T follicular helper cell (primary cell): ENCODE data around the gene OR1F1.
"Not testable (repeated sequence)": the region's sequence is repeated elsewhere in the genome, so short reads cannot be mapped to it uniquely, and the experiment has no call there.

Source experiments
- DNase-seq: peaks from one replicate; pipeline ENCODE4 v3.0.0-alpha.2; 2020; ENCODE audit warnings: low read depth

The OR1F1 gene

DNA sequence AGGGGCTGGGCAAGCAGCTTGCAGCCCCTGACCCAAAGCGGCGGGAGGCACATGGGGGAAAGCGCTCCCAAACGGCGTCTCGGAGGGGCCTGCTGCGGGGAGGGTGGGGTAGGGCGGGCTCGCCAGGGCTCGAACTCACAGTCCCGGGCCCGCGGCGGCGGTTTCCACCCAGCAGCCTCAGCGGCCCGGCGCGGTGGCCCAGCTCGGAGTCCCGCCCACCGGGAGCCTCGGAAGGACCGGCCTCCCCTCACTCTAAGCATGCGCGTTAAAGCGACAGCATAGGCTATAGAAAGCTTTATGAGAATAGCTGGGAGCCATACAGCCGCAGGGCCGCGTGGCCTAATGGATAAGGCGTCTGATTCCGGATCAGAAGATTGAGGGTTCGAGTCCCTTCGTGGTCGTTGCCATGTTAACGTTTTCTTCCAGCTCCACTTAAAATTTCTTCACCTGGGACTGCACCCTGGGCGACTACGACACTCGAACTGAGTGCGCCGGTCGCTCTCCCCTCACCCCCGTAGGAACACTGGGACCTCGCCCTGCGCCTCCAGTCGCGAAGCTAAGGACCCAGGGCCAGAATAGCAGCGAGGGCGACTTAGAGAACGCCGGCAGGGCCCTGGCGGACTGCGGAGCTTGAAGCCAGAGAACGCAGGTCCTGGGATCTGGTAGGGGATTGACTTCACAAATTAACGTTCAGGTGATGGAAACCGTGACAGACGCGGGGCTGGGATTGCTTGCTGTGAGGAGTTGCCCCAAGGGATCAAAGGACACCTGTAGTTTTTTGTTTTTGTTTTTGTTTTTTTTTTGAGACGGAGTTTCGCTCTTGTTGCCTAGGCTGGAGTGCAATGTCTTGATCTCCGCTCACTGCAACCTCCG is 37.4 kb upstream of the OR1F1 start:
- peak; percentile 95 for DNase-seq

DNA sequence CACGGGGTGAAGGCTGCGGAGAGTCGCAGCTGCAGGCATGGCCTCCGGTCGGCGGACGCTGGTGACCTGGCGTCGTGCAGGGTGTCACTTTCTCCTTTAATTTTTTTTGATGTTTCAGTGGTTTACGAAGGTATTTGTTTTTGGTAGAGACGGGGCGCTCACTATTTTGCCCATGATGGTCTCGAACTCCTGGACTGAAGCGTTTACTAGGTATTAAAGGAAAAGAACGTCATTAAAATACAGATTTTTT is 36.1 kb upstream of the OR1F1 start:
- DNase-seq: no peak

DNA sequence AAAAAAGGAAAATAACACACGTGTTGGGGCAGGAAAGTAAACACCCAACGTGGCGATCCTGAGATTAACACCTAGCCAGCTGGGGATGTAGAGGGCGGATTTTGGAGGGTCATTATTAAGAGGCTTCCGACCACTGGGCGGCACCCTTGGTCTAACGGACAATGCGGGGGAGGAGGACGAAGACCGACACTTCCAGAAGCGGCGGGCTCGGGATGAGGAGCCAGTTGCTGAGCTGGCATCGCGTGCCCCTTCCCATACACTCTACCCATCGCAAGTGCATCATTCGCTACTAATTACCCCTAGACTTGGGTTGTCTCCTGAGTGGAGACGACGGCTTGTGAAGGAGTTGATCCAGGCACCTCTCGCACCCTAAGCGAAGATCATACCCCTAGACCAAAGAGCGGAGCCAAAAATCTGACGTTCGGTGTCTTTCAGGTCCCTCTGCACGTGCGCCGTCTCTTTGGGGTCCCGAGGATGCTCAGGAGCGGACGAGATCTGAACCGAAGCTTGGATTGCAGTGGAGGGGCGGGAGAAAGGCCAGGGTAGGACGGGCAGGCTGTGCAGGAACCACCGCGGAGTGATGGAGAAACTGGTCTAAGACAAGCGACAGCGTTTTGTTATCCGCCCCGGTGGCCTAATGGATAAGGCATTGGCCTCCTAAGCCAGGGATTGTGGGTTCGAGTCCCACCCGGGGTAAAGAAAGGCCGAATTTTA is 35.6 kb upstream of the OR1F1 start:
- peak; percentile 54 for DNase-seq

DNA sequence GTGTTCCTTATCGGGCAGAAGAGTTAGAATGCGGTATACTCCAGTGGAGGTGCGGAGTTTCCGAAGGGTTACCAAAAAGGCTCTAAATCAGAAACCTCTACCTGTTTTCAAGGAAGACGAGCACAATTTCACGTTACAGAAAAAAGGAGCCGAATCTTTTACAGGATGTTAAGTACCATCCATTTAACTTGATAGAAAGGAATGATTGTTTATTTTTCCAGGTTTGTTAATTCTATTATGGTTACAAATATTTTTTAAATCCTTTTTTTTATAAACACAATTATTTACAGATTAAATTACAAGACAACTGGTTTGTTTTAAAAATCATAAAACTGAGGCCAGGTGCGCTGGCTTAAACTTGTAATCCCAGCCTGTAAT is 35.0 kb upstream of the OR1F1 start:
- DNase-seq: no peak

DNA sequence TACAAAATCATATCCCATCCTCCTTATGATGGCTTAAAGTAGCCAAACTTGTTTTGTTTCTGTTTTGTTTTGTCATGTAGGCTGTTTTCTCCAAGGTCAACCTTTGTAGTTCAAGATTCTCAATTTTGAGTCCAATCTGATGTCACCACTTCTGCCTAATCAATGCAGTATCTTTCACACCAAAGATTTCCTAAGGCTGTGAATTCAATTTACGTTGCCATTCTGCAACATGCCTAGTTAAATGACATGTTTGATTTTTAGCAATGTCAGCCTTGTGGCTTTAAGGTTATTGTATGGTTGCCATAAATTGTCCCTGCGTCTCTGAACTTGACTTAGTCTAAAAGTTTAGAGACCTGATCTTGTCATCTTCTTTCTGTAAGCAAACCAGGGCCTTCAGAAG is 32.8 kb upstream of the OR1F1 start:
- DNase-seq: no peak

DNA sequence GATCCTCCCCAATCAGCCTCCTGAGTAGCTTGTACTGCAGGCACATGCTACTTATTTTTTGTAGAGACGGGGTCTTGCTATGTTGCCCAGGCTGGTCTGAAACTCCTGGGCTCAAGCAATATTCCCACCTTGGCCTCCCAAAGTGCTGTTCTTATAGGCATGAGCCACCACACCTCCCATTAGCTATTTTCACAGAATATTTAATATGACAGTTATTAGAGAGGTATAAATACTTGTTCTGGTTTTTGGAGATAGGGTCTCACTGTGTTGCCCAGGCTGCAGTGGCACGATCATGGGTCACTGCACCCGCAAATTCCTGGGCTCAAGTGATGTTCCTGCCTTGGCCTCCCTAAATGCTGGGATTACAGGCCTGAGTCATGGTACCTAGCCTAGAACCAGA is 32.0 kb upstream of the OR1F1 start:
- no peak for DNase-seq

DNA sequence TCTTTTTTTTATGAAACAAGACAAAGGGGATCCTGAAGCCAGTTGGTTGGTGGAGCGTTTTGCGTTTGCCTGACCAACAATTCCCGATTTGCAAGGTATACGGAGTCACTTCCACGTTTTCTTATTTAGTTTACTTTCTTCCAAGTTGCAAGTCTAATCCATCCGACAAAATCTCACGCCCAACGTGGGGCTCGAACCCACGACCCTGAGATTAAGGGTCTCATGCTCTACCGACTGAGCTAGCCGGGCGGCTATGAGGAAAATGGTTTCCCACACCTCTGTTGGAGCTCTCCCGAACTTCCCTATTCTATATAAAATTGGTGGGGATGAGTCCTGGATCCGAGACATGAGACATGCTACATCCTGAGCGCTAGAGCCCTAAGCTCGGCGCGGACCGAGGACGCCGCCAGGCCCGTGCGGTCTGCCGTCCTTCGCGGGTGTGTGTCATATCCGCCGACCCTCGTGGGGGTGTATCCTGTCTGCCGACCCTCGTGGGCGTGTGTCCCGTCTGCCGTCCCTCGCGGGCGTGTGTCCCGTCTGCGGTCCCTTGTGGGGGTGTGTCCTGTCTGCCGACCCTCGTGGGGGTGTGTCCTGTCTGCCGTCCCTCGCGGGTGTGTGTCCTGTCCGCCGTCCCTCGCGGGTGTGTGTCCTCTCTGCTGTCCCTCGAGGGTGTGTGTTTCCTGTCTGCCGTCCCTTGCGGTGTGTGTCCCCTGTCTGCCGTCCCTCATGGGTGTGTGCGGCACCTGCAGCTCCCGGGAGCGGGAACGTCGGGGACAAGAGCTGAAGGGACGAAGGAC is 30.6 kb upstream of the OR1F1 start:
- no peak for DNase-seq

DNA sequence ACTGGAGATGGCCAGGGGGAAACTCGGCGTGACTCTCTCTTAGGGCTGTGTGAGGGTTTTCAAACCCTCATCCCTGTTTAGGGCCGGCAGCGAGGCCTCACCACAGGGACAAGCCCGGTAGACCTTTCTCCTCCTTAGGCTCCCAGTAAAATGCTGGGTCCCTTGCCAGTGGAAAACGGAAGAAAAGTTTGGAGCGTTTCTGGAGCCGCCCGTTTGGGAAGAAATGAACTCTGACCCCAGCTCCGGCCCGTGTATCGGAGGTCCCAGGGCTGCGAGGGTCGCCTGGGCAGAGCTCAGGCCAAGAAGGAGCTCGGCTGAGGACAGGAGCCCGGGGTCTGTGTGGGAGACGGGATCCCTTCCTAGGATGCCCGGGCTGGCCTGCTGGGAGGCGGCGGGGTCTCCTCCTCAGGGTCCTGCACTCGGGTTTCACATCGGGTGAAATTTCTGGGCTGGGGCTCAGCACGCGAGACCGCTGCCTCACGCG is 29.9 kb upstream of the OR1F1 start:
- DNase-seq: no peak

DNA sequence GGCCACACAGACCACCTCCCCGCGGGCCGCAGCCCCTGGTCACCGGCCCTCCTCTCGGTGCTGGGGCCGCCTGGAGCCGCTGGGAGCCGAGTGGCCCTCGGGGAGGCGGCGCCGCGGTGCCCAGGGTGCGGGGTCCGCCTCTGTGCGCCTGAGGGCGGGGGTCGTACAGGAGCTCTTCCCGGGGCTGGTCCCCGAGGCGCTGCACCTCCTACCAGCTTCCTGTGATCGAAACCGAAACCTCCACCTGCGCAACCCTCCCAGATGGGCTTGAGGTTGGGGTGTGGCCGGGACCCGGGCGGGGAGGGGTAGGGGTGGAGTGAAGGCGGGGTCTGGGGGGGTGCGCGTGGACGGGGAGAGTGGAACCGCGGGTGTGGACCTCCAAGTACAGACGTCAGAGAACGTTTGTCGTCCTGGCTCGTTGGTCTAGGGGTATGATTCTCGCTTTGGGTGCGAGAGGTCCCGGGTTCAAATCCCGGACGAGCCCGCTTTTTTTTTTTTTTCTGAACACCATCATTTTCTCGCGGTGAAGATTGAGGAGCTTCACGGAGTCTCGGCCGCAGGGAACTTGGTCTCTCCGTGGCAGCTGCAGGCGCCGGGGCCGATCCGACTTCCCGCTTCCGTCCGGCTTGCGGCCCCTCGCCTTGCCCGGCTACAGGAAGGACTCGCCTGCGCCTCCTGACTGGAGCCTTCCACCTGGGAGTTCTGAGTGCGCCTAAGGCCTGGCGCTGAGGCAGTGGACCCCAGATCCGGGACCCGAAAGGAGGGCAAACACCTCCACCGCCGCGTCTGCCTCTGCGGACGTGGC is 29.3 kb upstream of the OR1F1 start:
- DNase-seq: peak; percentile 94

DNA sequence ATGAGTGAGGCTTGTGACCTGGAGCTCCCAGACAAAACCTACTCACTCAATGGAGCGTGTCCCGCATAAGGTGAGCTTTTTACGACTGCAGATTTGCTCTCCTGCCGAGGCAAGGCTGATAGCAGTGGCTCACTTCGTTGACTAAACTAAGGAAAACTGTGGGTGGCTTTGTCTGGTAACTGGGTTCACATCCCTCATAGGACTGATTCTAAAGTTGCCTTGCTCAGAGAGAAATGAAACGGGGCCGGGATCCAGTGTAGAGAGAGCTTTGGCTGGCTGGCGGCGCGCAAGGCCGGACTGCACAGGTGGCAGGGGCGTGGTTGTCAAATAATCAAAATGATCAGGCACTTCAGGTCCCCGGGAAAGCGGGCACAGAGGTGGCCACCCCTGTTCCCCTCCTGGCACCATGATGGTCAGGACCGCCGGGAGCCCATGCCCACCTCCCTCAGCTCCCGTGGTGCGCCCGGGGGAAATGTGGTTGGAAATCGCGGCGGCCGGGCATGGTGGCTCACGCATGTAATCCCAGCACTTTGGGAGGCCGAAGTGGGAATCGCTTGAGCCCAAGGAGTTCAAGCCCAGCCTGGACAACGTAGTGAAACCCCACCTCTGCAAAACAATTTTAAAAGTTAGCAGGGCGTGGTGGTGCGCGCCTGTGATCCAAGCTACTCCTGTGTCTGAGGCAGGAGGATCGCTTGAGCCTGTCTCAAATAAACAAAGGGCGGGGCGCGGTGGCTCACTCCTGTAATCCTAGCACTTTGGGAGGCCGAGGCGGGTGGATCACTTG is 26.6 kb upstream of the OR1F1 start:
- no peak for DNase-seq

DNA sequence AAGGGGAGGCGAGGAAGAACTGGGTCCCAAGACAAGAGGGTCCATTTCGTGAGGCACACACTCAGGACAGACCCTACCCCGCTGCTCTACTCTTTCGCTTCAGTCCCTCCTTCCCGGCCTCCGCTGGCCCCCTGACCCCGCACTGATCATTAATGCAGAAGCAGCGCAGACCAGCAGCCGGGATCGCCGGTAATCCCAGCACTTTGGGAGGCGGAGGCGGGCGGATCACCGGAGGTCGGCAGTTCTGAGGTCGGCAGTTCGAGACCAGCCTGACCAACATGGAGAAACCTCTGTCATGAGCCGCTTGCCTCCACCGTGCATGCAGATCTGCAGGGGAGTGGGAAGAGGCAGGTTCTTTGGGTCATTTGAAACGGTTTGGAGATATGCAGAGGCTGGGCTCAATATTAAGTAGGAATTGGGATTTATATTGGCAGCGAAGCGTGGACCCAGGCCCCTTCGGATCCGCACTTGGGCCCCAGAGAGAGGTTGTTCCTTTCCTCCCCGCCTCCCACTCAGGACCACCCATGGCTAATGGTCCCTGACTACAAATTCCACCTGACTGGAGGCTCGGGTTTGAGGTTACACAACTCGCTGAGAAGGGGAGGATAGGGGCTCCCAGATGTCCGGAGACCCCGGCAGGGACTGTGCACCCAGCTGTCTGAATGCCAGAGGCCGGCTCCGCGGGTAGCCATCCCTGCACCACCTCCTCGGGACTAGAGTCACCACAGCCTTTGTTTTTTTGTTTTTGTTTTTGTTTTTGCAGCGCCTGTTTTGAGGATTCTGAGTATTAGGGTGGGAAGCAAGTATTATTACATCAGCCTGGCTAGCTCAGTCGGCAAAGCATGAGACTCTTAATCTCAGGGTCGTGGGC is 23.6 kb upstream of the OR1F1 start:
- DNase-seq: no peak

DNA sequence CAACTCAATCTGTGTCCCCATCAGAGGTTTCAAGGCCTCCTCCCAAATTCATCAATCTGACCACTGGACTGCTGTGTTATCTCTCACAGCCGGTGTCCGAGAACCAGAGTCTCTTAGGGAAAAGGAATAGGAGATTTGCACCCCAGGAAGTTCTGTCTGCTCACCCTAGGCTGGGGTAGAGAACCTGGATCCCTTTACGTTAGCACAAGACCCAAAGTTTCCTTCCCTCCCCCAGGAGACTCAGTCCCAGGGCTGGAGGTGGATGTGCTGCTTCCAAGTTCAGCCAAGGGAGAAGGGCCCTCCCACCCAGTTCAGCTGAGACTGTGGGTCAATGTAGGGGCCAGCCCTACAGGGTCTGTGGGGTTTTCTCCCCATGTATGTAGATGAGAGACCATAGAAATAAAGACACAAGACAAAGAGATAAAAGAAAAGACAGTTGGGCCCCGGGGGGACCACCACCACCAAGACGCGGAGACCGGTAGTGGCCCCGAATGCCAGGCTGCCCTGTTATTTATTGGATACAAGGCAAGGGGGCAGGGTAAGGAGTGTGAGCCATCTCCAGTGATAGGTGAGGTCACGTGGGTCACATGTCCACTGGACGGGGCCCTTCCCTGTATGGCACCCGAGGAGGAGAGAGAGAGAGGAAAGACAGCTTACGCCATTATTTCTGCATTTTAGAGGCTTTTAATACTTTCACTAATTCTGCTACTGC is 22.7 kb upstream of the OR1F1 start:
- no peak for DNase-seq

DNA sequence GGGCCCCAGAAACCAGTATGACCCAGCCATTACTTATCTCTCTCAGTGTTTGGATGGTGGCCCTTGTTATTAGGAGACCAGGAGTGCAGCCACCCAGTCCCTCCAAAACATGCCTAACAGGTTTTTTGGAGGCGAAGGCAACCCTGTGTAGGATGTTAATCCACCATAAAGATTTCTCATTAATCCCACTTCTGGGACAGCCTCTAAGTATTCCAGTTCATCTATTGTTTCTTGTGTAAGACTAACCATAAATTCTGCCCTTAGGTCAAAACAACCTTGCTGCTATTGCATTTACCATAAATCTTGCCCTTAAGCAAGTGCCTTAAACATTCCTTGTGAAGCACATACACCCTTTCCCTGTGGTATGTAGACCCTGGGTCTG is 21.5 kb upstream of the OR1F1 start:
- DNase-seq: no peak

DNA sequence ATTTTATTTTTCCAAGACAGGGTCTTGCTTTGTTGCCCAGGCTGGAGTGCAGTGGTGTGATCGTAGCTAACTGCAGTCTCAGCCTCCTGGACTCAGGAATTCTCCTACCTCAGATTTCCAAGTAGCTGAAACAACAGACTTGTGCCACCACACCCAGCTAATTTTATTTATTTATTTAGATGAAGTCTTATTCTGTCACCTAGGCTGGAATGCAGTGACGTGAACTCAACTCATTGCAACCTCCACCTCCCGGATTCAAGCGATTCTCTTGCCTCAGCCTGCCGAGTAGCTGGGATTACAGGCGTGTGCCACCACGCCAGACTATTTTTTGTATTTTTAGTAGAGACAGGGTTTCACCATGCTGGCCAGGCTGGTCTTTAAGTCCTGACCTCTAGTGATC is 19.3 kb upstream of the OR1F1 start:
- DNase-seq: not testable (repeated sequence)

DNA sequence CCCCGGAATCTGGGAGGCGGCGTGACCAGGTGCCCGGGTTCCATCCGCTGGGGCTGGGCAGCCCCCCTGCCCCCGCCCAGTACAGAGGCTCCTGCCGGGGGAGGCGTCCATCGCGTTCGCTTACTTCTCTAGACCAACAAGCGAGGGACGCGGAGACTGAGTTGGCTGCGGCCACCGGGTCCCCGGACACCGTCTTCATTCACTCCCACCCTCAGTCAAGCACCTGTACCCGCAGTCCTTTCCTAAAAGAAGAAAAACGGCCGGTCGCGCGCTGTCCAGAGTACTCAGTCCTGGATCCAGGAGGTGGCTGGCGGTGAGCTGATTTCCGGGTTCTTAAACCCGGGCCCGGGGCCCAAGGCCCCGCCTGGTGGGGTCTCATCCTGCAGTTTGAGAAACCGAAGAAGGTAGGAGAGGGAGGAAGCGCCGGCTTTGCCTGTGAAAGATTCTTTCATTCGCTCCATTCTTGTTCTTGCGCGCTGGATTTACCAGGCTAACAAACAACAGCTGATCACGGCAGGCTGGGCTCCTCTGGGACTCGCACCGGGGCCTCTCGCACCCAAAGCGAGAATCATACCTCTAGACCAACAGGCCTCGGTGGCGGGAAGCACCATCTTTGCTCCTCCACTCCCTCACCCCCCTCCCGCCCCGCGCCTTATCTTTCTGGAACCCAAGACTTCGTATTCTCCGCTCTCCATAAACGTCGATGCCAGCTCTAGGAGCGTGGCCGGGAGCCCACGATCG is 17.4 kb upstream of the OR1F1 start:
- no peak for DNase-seq

DNA sequence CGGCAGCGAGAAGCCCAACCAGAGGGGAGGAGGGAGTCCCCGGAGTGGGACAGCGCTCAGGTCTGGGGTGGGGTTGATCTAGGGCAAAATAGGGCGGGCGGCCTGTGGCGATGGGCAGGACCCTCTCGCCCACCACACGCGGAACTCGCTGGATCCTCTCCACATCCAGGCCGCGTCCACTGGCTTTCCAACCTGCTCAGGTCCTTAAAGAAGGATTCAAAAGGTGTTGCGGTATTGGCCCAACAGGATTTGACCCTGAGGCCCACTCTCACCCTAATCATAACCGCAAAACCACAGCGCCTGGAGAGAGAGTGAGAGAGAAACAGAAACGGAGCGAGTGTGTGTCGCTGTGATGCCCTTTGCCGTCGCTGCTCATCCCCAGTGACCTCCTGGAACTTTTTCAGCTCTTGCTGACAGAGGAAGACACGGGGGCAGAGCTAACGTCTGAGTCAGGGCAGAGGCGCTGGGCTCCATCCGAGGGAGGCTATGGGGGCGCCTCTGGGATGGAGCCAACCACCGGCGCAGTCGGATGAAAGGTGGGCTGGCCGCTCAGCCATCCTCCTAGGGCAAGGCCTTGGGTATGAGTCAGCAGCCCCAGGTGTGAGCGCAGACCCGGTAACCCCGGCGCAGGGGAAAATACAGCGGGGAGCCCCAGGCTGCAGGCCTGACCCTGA is 16.7 kb upstream of the OR1F1 start:
- no peak for DNase-seq

DNA sequence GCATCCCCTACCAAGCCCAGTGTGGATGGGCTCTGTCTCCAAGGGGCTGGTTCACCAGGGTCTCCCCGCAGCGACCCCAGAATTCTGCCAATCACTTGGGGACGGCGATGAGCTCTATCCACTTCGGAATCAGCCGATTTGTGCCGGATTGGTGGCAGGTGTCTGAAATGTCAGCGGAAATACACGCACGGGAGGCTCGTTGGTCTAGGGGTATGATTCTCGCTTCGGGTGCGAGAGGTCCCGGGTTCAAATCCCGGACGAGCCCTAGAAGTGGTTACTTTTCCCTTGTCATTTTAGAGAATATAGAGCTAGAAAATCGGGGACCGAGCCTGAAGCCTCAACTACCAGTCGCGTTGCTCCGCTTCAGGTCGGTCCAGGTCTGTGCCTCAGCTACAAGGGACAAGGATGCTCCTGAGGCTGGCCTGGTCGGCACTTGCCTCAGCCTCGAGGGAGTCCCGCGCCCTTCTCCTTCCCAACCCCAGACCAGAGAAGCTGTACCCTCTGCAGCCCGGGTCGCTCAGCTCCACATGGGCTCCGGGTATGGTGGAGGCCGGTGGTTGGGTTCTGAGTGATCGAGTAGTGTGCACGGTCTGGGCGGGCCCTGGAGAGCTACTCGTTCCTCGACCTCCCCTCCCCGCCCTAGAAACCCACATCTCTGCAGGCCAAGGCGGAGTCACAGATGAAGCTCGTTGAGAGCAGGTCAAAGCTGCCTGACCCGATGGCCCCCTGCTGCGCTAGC is 16.0 kb upstream of the OR1F1 start:
- no peak for DNase-seq
